Measurements from ENCODE around the gene ABHD17C.

Gene ABHD17C

GRCh38 chr15:80776420-80777045, 81.4 kb downstream of the ABHD17C start:
- no peak for TF ChIP-seq EZH2phosphoT487 (IDR thresholded peaks at IDR 0.05; ENCODE audit: borderline replicate concordance)
- TF ChIP-seq, protein P1, sequence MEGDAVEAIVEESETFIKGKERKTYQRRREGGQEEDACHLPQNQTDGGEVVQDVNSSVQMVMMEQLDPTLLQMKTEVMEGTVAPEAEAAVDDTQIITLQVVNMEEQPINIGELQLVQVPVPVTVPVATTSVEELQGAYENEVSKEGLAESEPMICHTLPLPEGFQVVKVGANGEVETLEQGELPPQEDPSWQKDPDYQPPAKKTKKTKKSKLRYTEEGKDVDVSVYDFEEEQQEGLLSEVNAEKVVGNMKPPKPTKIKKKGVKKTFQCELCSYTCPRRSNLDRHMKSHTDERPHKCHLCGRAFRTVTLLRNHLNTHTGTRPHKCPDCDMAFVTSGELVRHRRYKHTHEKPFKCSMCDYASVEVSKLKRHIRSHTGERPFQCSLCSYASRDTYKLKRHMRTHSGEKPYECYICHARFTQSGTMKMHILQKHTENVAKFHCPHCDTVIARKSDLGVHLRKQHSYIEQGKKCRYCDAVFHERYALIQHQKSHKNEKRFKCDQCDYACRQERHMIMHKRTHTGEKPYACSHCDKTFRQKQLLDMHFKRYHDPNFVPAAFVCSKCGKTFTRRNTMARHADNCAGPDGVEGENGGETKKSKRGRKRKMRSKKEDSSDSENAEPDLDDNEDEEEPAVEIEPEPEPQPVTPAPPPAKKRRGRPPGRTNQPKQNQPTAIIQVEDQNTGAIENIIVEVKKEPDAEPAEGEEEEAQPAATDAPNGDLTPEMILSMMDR (conservative IDR thresholded peaks at IDR 0.05; ENCODE audit: low read length), result peak; percentile 95
- H2AFZ ChIP-seq (ENCODE audit: low read length), result no peak overlapping the region

GRCh38 chr15:80777137-80777536, 82.0 kb downstream of the ABHD17C start:
- TF ChIP-seq, protein P1 (conservative IDR thresholded peaks at IDR 0.05; ENCODE audit: low read length), result no peak
- no peak for TF ChIP-seq EZH2phosphoT487 (IDR thresholded peaks at IDR 0.05; ENCODE audit: borderline replicate concordance)
- H4K20me1 ChIP-seq (ENCODE audit: insufficient read depth, low read length, poor library complexity, severe bottlenecking), result no peaks in the 10 kb centered on the region
- H3K4me1 ChIP-seq (ENCODE audit: insufficient read depth, low read length, poor library complexity, severe bottlenecking), result no peaks in the 10 kb centered on the region
- H3F3A ChIP-seq (ENCODE audit: low read depth), result no peaks in the 10 kb centered on the region
- no peak overlapping the region for H3K4me2 ChIP-seq (ENCODE audit: low read depth, low read length, poor library complexity, severe bottlenecking)
- H3K9me3 ChIP-seq (ENCODE audit: insufficient read depth, low read depth, low read length), result no peaks in the 10 kb centered on the region
- H3K36me3 ChIP-seq (ENCODE audit: insufficient read depth, low read length), result no peaks in the 10 kb centered on the region
- no peaks in the 10 kb centered on the region for H3K79me2 ChIP-seq (ENCODE audit: insufficient read depth, low read length)
- H3K9ac ChIP-seq (ENCODE audit: low read depth, low read length, poor library complexity, severe bottlenecking), result no peak overlapping the region
- H3K4me3 ChIP-seq (ENCODE audit: low read length, poor library complexity, severe bottlenecking), result no peak overlapping the region
- no peaks in the 10 kb centered on the region for H3K27me3 ChIP-seq (ENCODE audit: insufficient read depth, low read length, poor library complexity, severe bottlenecking)
- no peaks in the 10 kb centered on the region for H3K9me2 ChIP-seq (replicated peaks; ENCODE audit: low read depth, low read length)
- H2AFZ ChIP-seq (ENCODE audit: low read length), result no peak overlapping the region

More at GRCh38 chr15:80776420-80777045, 81.4 kb downstream of the ABHD17C start:
- H4K20me1 ChIP-seq (ENCODE audit: insufficient read depth, low read length, poor library complexity, severe bottlenecking), result no peaks in the 10 kb centered on the region
- H3K27me3 ChIP-seq (ENCODE audit: insufficient read depth, low read length, poor library complexity, severe bottlenecking), result no peaks in the 10 kb centered on the region
- no peak overlapping the region for H3K4me2 ChIP-seq (ENCODE audit: low read depth, low read length, poor library complexity, severe bottlenecking)
- H3F3A ChIP-seq (ENCODE audit: low read depth), result no peaks in the 10 kb centered on the region
- H3K9me3 ChIP-seq (ENCODE audit: insufficient read depth, low read depth, low read length), result no peaks in the 10 kb centered on the region
- H3K4me1 ChIP-seq (ENCODE audit: insufficient read depth, low read length, poor library complexity, severe bottlenecking), result no peaks in the 10 kb centered on the region
- no peaks in the 10 kb centered on the region for H3K79me2 ChIP-seq (ENCODE audit: insufficient read depth, low read length)
- no peaks in the 10 kb centered on the region for H3K36me3 ChIP-seq (ENCODE audit: insufficient read depth, low read length)
- no peak overlapping the region for H3K9ac ChIP-seq (ENCODE audit: low read depth, low read length, poor library complexity, severe bottlenecking)
- H3K9me2 ChIP-seq (replicated peaks; ENCODE audit: low read depth, low read length), result no peaks in the 10 kb centered on the region
- no peak overlapping the region for H3K4me3 ChIP-seq (ENCODE audit: low read length, poor library complexity, severe bottlenecking)

DNA sequence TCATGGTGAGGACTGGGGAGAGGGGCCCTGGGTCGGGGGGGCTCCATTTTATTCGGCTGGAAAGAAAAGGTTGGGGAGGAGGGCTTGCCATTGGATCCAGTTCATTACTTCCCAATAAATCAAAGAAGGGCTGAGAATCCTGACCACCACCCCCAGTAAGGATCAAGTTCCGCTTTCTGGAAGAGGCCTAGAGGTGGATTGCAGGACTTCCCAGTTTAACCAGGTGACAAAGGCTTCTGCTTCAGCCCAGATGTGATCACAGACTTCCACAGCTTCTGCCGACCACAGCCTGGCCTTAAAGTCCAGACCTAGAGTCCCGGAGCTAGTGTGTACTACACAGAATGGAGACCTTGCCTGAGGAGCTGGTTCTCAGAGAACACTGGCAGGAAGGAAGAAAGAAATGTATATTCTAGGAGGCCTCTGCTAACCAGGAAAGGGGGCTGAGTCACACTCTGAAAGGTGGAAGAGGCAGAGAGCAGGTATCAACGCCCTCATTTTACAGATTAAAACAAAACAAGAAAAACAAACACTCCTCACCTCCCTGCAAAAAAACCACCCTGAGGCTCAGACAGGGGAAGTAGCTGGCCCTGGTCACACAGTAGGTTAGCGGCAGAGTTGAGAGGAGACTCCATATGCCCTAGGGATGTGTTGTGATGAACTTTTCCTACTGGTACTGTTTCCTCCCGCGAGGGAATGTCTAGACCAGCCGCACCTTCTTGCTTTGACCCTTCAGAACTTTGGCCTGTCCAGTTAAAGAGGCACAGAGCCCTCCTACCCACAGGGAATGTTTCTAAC, 82.9 kb downstream of the ABHD17C start:
- no peaks in the 10 kb centered on the region for H3K4me1 ChIP-seq (ENCODE audit: insufficient read depth, low read length, poor library complexity, severe bottlenecking)
- no peak overlapping the region for H3K4me2 ChIP-seq (ENCODE audit: low read depth, low read length, poor library complexity, severe bottlenecking)
- no peaks in the 10 kb centered on the region for H3K79me2 ChIP-seq (ENCODE audit: insufficient read depth, low read length)
- H3K4me3 ChIP-seq (ENCODE audit: low read length, poor library complexity, severe bottlenecking), result no peak overlapping the region
- H3F3A ChIP-seq (ENCODE audit: low read depth), result no peaks in the 10 kb centered on the region
- no peak overlapping the region for H2AFZ ChIP-seq (ENCODE audit: low read length)
- no peaks in the 10 kb centered on the region for H3K27me3 ChIP-seq (ENCODE audit: insufficient read depth, low read length, poor library complexity, severe bottlenecking)
- no peaks in the 10 kb centered on the region for H3K9me2 ChIP-seq (replicated peaks; ENCODE audit: low read depth, low read length)
- no peaks in the 10 kb centered on the region for H4K20me1 ChIP-seq (ENCODE audit: insufficient read depth, low read length, poor library complexity, severe bottlenecking)
- H3K9me3 ChIP-seq (ENCODE audit: insufficient read depth, low read depth, low read length), result no peaks in the 10 kb centered on the region
- TF ChIP-seq, protein P1 (conservative IDR thresholded peaks at IDR 0.05; ENCODE audit: low read length), result no peak
- TF ChIP-seq EZH2phosphoT487 (IDR thresholded peaks at IDR 0.05; ENCODE audit: borderline replicate concordance), result no peak
- no peaks in the 10 kb centered on the region for H3K36me3 ChIP-seq (ENCODE audit: insufficient read depth, low read length)
- no peak overlapping the region for H3K9ac ChIP-seq (ENCODE audit: low read depth, low read length, poor library complexity, severe bottlenecking)
